H9 (cell line): ENCODE measurements around the gene GLMP. TPM values are rescaled to one million over a fixed set of nuclear protein-coding genes. Genes with fewer than 3 reads are reported as not detected.

Experiments used
- DNase-seq: peaks from one replicate; pipeline ENCODE4 v3.0.0-alpha.2; 2017
- H2AFZ ChIP-seq: one replicate; pipeline ENCODE4 v1.6.1; 2013; ENCODE audit warnings: mild to moderate bottlenecking, low read length, control low read depth, moderate library complexity
- H2AK5ac ChIP-seq: 2 replicates; pipeline ENCODE4 v1.6.1; 2013; ENCODE audit warnings: low read length, control low read depth, mixed read lengths; ENCODE audit not compliant: insufficient read length
- H2BK120ac ChIP-seq: one replicate; pipeline ENCODE4 v1.6.1; 2013; ENCODE audit warnings: low read depth, mild to moderate bottlenecking, low read length, control low read depth, inconsistent platforms; ENCODE audit not compliant: poor library complexity, severe bottlenecking
- H2BK12ac ChIP-seq: 2 replicates; pipeline ENCODE4 v1.6.1; 2013; ENCODE audit warnings: low read length, control low read depth, mixed read lengths, low read depth; ENCODE audit not compliant: insufficient read length
- H2BK15ac ChIP-seq: 2 replicates; pipeline ENCODE4 v1.6.1; 2013; ENCODE audit warnings: low read depth, low read length, control low read depth
- H2BK20ac ChIP-seq: one replicate; pipeline ENCODE4 v1.6.1; 2013; ENCODE audit warnings: low read depth, mild to moderate bottlenecking, low read length, control low read depth, inconsistent platforms; ENCODE audit not compliant: poor library complexity, severe bottlenecking
- H2BK5ac ChIP-seq: 2 replicates; pipeline ENCODE4 v1.6.1; 2013; ENCODE audit warnings: low read length, control low read depth, mixed read lengths; ENCODE audit not compliant: insufficient read length
- H3K14ac ChIP-seq: 2 replicates; pipeline ENCODE4 v1.6.1; 2013; ENCODE audit warnings: low read length, control low read depth; ENCODE audit not compliant: insufficient read depth
- H3K18ac ChIP-seq: 2 replicates; pipeline ENCODE4 v1.6.1; 2013; ENCODE audit warnings: low read depth, mild to moderate bottlenecking, mixed read lengths, low read length, control low read depth; ENCODE audit not compliant: insufficient read length
- H3K23ac ChIP-seq: 2 replicates; pipeline ENCODE4 v1.6.1; 2013; ENCODE audit warnings: low read length, control low read depth, mixed read lengths, low read depth; ENCODE audit not compliant: insufficient read length
- H3K23me2 ChIP-seq: 2 replicates; pipeline ENCODE4 v1.6.1; 2013; ENCODE audit warnings: low read depth, mild to moderate bottlenecking, mixed read lengths, low read length, control low read depth; ENCODE audit not compliant: insufficient read length, poor library complexity, severe bottlenecking
- H3K27ac ChIP-seq: 2 replicates; pipeline ENCODE4 v1.5.1; 2013; ENCODE audit warnings: low read length, control low read depth, mixed read lengths, low read depth; ENCODE audit not compliant: insufficient read length
- H3K27me3 ChIP-seq: 2 replicates; pipeline ENCODE4 v1.6.1; 2013; ENCODE audit warnings: low read length, control low read depth, inconsistent platforms; ENCODE audit not compliant: insufficient read depth
- H3K4ac ChIP-seq: 2 replicates; pipeline ENCODE4 v1.6.1; 2013; ENCODE audit warnings: low read depth, mild to moderate bottlenecking, control low read depth, inconsistent platforms, low read length, moderate library complexity
- H3K4me1 ChIP-seq: 2 replicates; pipeline ENCODE4 v1.6.1; 2013; ENCODE audit warnings: low read length, control low read depth, inconsistent platforms; ENCODE audit not compliant: insufficient read depth
- H3K4me2 ChIP-seq: 2 replicates; pipeline ENCODE4 v1.6.1; 2013; ENCODE audit warnings: low read length, control low read depth, mixed read lengths; ENCODE audit not compliant: insufficient read length, insufficient read depth
- H3K56ac ChIP-seq: 2 replicates; pipeline ENCODE4 v1.6.1; 2013; ENCODE audit warnings: low read depth, mild to moderate bottlenecking, mixed read lengths, low read length, control low read depth; ENCODE audit not compliant: insufficient read length
- H3K79me1 ChIP-seq: 2 replicates; pipeline ENCODE4 v1.6.1; 2013; ENCODE audit warnings: low read depth, mild to moderate bottlenecking, moderate library complexity, low read length, control low read depth, inconsistent platforms; ENCODE audit not compliant: insufficient read depth, poor library complexity, severe bottlenecking
- H3K79me2 ChIP-seq: 2 replicates; pipeline ENCODE4 v1.6.1; 2013; ENCODE audit warnings: low read length, control low read depth, inconsistent platforms; ENCODE audit not compliant: insufficient read depth
- H3K9ac ChIP-seq: 2 replicates; pipeline ENCODE4 v1.6.1; 2013; ENCODE audit warnings: low read length, control low read depth, mixed read lengths; ENCODE audit not compliant: insufficient read length; ENCODE audit errors: extremely low read depth
- H3K9me3 ChIP-seq: one replicate; pipeline ENCODE4 v1.6.1; 2013; ENCODE audit warnings: low read depth, low read length, inconsistent platforms; ENCODE audit not compliant: control insufficient read depth
- H3T11ph ChIP-seq: one replicate; pipeline ENCODE4 v1.6.1; 2013; ENCODE audit warnings: mild to moderate bottlenecking, low read length, control low read depth, inconsistent platforms
- H4K20me1 ChIP-seq: one replicate; pipeline ENCODE4 v1.6.1; 2013; ENCODE audit not compliant: control insufficient read depth, insufficient read length, insufficient read depth
- H4K5ac ChIP-seq: 2 replicates; pipeline ENCODE4 v1.6.1; 2013; ENCODE audit warnings: low read depth, mild to moderate bottlenecking, mixed read lengths, low read length, control low read depth; ENCODE audit not compliant: insufficient read length
- H4K8ac ChIP-seq: replicated peaks from 2 replicates; pipeline ENCODE4 v1.6.1; 2013; ENCODE audit warnings: low read length, control low read depth, mixed read lengths, low read depth; ENCODE audit not compliant: insufficient read length
- H4K91ac ChIP-seq: 2 replicates; pipeline ENCODE4 v1.6.1; 2013; ENCODE audit warnings: low read depth, mild to moderate bottlenecking, moderate library complexity, mixed read lengths, low read length, control low read depth; ENCODE audit not compliant: insufficient read length
- H3K27ac Mint-ChIP-seq, 3 experiments: 2 replicates in 2 of 3; 3 replicates in 1 of 3; pipeline ENCODE4 v1.8.0; 2020 to 2021; ENCODE audit warnings: mixed read lengths in 3 of 3, mild to moderate bottlenecking in 1 of 3, moderate library complexity in 1 of 3
- H3K27me3 Mint-ChIP-seq: 2 replicates; pipeline ENCODE4 v1.8.0; 2021; ENCODE audit warnings: low read depth, mild to moderate bottlenecking, moderate library complexity, mixed read lengths
- H3K36me3 Mint-ChIP-seq, 3 experiments: 2 replicates in 2 of 3; 3 replicates in 1 of 3; pipeline ENCODE4 v1.8.0; 2020 to 2021; ENCODE audit warnings: low read depth in 3 of 3, mixed read lengths in 3 of 3; ENCODE audit not compliant: insufficient read depth in 1 of 3
- H3K4me1 Mint-ChIP-seq, 2 experiments: 2 replicates each; pipeline ENCODE4 v1.8.0; 2020; ENCODE audit warnings: mixed read lengths in 2 of 2
- H3K4me3 Mint-ChIP-seq, 2 experiments: 2 replicates in 1 of 2; 3 replicates in 1 of 2; pipeline ENCODE4 v1.8.0; 2020 to 2021; ENCODE audit warnings: mild to moderate bottlenecking in 2 of 2, mixed read lengths in 2 of 2, moderate library complexity in 1 of 2
- H3K9me3 Mint-ChIP-seq, 2 experiments: 2 replicates in 1 of 2; 3 replicates in 1 of 2; pipeline ENCODE4 v1.8.0; 2020; ENCODE audit warnings: mild to moderate bottlenecking in 2 of 2, mixed read lengths in 2 of 2, moderate library complexity in 1 of 2
- WGBS: extraction: QIAGEN DNeasy Blood & Tissue Kit; methylation state at CpG from one replicate; pipeline ENCODE4 v1.1.7; 2013; ENCODE audit warnings: missing lambda C conversion rate, low lambda C conversion rate, mixed read lengths; ENCODE audit not compliant: insufficient read length; ENCODE audit errors: extremely low coverage; 5-methylcytosine and 5-hydroxymethylcytosine counted together
- total RNA-seq: library from RNA; stranded (reverse); gene quantifications from 2 replicates; pipeline ENCODE4 v1.2.1, GENCODE V29; 2021
- TF ChIP-seq, protein P1 (sequence below): fragments of 200-600 bp; sonication (generic); conservative IDR thresholded peaks from 3 replicates; pipeline ENCODE4 v1.8.0; 2021; ENCODE audit warnings: antibody characterized with exemption, mild to moderate bottlenecking

Gene GLMP
- total RNA-seq, 1 experiment from 2014 or later, result 49.2 TPM

DNA sequence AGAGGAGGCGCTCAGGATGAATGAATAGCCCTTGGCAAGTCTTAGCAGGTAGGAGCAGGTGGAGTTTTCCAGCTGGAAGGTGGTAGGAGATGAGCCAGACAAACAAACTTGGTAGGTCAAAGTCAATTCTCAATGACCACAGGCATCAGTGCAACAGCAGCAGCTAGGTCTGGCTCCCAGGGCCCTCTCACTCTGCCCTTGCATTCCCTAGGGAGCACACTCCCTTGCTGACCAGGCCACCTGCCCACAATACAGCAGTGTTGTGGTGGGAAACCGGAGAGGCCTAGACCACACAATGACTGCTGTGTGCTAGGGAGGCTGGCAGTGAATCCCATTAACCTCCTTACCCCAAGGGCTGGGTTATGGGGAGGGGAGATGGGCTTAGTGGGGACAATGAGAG is 34.6 kb downstream of the GLMP start:
- WGBS, result no CpG with 5 or more reads among the region's 2 CpGs
- Histone ChIP-seq H2BK15ac (no peak overlapping the region), H3K9me3 (no peaks in the 10 kb centered on the region), H4K20me1 (no peaks in the 10 kb centered on the region), H2BK120ac (no peak overlapping the region), H4K8ac (no peak overlapping the region), H3K23me2 (no peaks in the 10 kb centered on the region), H2BK5ac (no peak overlapping the region), H3K4me1 (no peaks in the 10 kb centered on the region), H3K56ac (no peak overlapping the region), H3K4ac (no peak overlapping the region), H3K79me1 (no peaks in the 10 kb centered on the region), H2AK5ac (no peak overlapping the region), H2AFZ (no peak overlapping the region), H3K18ac (no peak overlapping the region), H3K23ac (no peak overlapping the region), H3K79me2 (no peaks in the 10 kb centered on the region), H4K91ac (no peak overlapping the region), H3K4me2 (no peak overlapping the region), H3K27me3 (no peaks in the 10 kb centered on the region), H3T11ph (no peak overlapping the region), H4K5ac (no peak overlapping the region), H2BK20ac (no peak overlapping the region), H3K9ac (no peak overlapping the region), H2BK12ac (no peak overlapping the region), H3K14ac (no peak overlapping the region), H3K27ac (no peak overlapping the region)
- DNase-seq, result no peak
- H3K36me3 Mint-ChIP-seq, result peaks cover 62 to 97% (median 86%) of the 10 kb centered on the region in 3 experiments
- H3K4me1 Mint-ChIP-seq, result no peaks in the 10 kb centered on the region
- no peaks in the 10 kb centered on the region for H3K9me3 Mint-ChIP-seq
- H3K27ac Mint-ChIP-seq, result peak overlapping the region in 1 of 3 experiments; percentile 17; a peak in 1 of 7 replicates
- H3K4me3 Mint-ChIP-seq, result no peak overlapping the region
- TF ChIP-seq, protein P1, sequence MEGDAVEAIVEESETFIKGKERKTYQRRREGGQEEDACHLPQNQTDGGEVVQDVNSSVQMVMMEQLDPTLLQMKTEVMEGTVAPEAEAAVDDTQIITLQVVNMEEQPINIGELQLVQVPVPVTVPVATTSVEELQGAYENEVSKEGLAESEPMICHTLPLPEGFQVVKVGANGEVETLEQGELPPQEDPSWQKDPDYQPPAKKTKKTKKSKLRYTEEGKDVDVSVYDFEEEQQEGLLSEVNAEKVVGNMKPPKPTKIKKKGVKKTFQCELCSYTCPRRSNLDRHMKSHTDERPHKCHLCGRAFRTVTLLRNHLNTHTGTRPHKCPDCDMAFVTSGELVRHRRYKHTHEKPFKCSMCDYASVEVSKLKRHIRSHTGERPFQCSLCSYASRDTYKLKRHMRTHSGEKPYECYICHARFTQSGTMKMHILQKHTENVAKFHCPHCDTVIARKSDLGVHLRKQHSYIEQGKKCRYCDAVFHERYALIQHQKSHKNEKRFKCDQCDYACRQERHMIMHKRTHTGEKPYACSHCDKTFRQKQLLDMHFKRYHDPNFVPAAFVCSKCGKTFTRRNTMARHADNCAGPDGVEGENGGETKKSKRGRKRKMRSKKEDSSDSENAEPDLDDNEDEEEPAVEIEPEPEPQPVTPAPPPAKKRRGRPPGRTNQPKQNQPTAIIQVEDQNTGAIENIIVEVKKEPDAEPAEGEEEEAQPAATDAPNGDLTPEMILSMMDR, result no peak
- no peaks in the 10 kb centered on the region for H3K27me3 Mint-ChIP-seq
